GM18867 (cell line): ENCODE results near the gene ABHD2.
"Not testable (repeated sequence)": the region's sequence is repeated elsewhere in the genome, so short reads cannot be mapped to it uniquely, and the experiment has no call there.

Experiments used
- ATAC-seq: cut with Tn5 transposase; IDR thresholded peaks from one replicate; pipeline ENCODE4 v1.9.1; 2021; ENCODE audit warnings: mild to moderate bottlenecking, moderate library complexity; ENCODE audit not compliant: unreplicated experiment

Gene ABHD2

GRCh38 chr15:89136818-89137772 lies 48.8 kb downstream of the ABHD2 start:
- no peak for ATAC-seq

GRCh38 chr15:89137926-89138325 lies 49.7 kb downstream of the ABHD2 start:
- ATAC-seq = no peak

GRCh38 chr15:89138999-89139612 lies 50.9 kb downstream of the ABHD2 start:
- ATAC-seq = no peak

GRCh38 chr15:89139613-89140499 lies 51.6 kb downstream of the ABHD2 start:
- ATAC-seq = no peak

- ATAC-seq = no peak
Measured at GRCh38 chr15:89140595-89140994, 52.3 kb downstream of the ABHD2 start.

GRCh38 chr15:89141159-89141558 lies 52.9 kb downstream of the ABHD2 start:
- ATAC-seq = not testable (repeated sequence)

- no peak for ATAC-seq
Measured at GRCh38 chr15:89141885-89142284, 53.6 kb downstream of the ABHD2 start.

- no peak for ATAC-seq
Measured at GRCh38 chr15:89142423-89142822, 54.2 kb downstream of the ABHD2 start.

GRCh38 chr15:89143503-89144162 lies 55.4 kb downstream of the ABHD2 start:
- ATAC-seq = no peak

GRCh38 chr15:89144491-89144890 lies 56.2 kb downstream of the ABHD2 start:
- no peak for ATAC-seq

- ATAC-seq = no peak
Measured at GRCh38 chr15:89146366-89146765, 58.1 kb downstream of the ABHD2 start.

DNA sequence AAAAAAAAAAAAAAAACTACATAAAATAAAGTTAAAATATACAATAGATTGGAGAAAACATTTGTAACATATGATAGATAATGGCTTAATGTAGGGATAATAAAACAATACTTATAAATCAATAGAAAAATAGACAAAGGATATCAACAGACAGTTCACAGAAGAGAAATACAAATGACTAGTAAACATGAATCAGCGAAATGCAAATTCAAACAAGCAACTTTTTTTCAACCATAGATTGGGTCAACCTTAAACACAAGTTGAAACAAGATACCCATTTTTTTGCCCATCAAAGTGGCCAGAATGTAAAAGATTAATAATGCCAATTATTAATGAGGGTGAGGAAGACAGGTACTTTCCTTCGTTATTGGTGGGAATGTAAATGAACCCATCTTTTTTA lies 59.9 kb downstream of the ABHD2 start:
- no peak for ATAC-seq

DNA sequence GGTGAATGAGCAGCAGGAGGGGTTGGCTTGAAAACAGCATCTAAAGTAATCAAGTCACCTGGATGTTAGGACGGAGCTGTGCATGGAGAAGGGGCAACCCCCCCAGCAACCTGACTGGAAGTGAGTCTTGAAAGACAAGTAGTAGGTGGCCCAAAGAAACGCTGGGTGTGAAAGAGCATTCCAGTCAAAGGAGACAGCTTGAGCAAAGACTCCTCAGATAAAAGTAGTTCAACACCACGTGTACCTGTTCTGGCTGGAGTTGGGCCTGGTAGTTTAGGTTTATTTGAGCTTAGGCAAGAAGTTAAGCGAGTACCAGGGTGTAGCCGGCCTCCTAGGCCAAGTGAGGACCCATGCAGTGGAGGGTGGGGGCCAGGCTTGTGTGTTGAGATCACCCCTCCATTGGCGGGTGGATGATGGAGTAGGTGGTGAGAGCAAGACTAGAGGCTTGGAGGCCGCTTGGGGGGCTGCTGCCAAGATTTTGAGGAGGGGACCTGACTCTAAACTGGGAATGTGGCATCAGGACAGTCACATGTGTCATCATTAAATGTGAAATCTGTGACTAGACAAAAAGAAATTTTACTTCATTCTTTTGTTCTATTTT lies 61.3 kb downstream of the ABHD2 start:
- ATAC-seq = no peak

DNA sequence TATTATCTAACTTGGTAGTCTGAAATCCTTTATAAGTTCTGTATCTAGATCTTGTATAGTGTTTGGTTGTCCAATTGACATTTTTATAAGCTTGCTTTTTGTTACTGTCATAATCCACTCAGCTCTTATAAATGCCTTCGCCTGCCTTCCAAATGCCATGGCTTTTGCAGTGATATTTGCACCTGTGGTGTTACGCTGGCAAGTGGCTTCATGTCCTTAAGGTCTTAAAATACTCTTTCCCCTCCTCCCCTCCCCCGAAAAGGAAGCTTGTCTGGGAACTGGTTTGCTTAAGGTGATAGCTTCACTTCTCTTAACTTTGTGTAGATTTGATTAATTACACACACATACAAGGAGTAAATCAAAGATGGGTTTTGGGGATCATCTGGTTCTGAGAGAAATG lies 62.0 kb downstream of the ABHD2 start:
- ATAC-seq = no peak

DNA sequence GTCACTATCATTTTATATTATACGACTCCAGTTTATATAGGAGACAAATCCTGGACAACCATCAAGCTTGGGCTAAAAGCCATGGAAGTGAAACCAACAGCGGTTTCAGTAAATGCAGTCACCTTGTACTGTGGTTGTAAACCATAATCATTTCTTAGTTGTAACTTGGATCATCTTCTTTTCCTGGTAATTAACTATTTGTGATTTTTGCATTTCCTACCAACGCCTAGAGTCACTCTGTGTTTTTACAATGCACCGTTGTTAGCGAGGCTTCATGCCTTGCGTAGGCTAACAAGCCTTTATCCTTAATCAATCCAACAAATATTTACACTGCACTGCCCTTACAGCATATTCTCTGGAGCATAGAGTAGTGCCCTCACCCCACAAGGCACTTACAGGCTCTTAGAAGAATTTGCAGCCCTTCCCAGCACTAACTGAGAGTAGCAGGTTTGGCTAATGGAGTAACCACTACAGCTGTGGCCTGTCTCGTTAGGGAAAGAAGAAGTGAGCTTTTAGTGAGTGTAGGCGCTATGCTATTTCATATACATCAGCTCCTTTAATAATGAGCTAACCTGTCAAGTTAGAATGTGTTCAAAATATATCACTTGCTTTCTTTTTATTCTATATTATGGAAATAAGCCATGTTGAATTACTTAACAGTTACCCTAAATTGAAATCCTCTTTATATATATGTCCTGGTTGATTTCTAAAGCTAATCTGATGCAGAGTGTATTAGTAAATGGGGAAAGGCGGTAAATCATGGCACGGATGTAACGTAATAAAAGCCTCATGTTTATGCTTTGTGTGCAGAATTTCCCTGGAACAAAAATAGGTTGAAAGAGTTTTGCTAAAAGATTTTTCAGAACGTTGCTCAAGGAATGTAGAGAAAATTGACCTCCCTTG lies 62.8 kb downstream of the ABHD2 start:
- no peak for ATAC-seq

- no peak for ATAC-seq
Measured at GRCh38 chr15:89155122-89155521, 66.9 kb downstream of the ABHD2 start.

- no peak for ATAC-seq
Measured at GRCh38 chr15:89155656-89156055, 67.4 kb downstream of the ABHD2 start.

GRCh38 chr15:89157061-89157460 lies 68.8 kb downstream of the ABHD2 start:
- ATAC-seq = no peak

DNA sequence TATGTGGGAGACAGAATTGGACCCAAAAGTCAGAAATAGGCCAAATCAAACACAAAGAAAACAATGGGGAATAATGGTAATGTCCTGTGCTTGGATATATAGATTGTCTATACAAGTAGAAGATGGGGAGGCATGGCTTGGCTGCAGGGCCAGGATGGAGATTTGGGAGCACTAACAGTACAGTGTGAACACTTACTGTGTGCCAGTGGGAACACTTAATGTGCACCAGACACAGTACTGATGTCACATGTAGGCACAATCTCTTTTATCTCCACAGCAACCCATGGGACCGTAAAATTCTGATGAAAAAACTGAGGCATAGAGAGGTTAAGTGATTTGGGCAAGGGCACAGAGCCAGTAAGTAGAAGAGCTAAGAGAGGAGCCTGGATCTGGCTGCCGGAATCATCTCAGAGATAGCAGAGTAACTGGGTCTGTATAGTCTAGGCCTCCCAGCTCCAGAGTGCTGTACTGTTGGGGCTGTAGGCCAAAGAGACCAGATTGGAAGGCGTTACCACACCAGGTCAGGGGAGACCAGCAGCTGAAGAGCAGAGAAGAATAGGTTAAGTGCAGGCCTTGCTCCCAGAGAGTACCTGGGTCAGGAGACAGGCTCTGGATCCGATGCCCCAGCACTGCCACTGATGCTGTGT lies 69.8 kb downstream of the ABHD2 start:
- ATAC-seq = no peak
